ENCODE data around the gene MAFF.

The MAFF gene

GRCh38 chr22:38246046-38246658 lies 44.4 kb downstream of the MAFF start:
- no peaks in the 10 kb centered on the region for H3K9me3 ChIP-seq (ENCODE audit: insufficient read depth, low read length, severe bottlenecking)
- H3K9ac ChIP-seq (ENCODE audit: low read depth, low read length), result no peak overlapping the region
- no peak overlapping the region for H3K4me2 ChIP-seq (ENCODE audit: insufficient read depth, low read length)
- no peak for DNase-seq
- 0 out of 2 replicates have a peak, but pooled peaks cover 2% of the 10 kb centered on the region for H3K79me2 ChIP-seq (ENCODE audit: insufficient read depth, low read length)
- no peak for ATAC-seq (ENCODE audit: insufficient read depth, low read depth)
- no peaks in the 10 kb centered on the region for H3K4me1 ChIP-seq (ENCODE audit: insufficient read depth, low read length)
- no peak overlapping the region for H3K4me3 ChIP-seq (ENCODE audit: low read depth in 1 of 2, low read length in 2 of 2)
- H3K27ac ChIP-seq (ENCODE audit: low read length), result no peak overlapping the region
- H2AFZ ChIP-seq (ENCODE audit: low read depth, low read length), result no peak overlapping the region
- no peaks in the 10 kb centered on the region for H4K20me1 ChIP-seq (ENCODE audit: insufficient read depth, low read length)
- no peaks in the 10 kb centered on the region for H3K27me3 ChIP-seq (ENCODE audit: insufficient read depth, low read length, poor library complexity)
- peaks cover 31% of the 10 kb centered on the region for H3K36me3 ChIP-seq (ENCODE audit: insufficient read depth, low read length)
- TF ChIP-seq CTCF (IDR thresholded peaks at IDR 0.05; ENCODE audit: borderline replicate concordance, extremely low read depth, low read length, poor library complexity, severe bottlenecking), result no peak
- TF ChIP-seq EZH2 (IDR thresholded peaks at IDR 0.05; ENCODE audit: borderline replicate concordance, low read depth, low read length, severe bottlenecking), result no peak

- DNase-seq (no peak), ATAC-seq (ENCODE audit: insufficient read depth, low read depth) (no peak)
- Histone ChIP-seq H3K27me3 (ENCODE audit: insufficient read depth, low read length, poor library complexity) (no peaks in the 10 kb centered on the region), H3K4me3 (ENCODE audit: low read depth in 1 of 2, low read length in 2 of 2) (no peak overlapping the region), H3K27ac (ENCODE audit: low read length) (no peak overlapping the region), H3K9me3 (ENCODE audit: insufficient read depth, low read length, severe bottlenecking) (no peaks in the 10 kb centered on the region), H4K20me1 (ENCODE audit: insufficient read depth, low read length) (no peaks in the 10 kb centered on the region), H3K36me3 (ENCODE audit: insufficient read depth, low read length) (peaks cover 31% of the 10 kb centered on the region), H2AFZ (ENCODE audit: low read depth, low read length) (no peak overlapping the region), H3K9ac (ENCODE audit: low read depth, low read length) (no peak overlapping the region), H3K4me1 (ENCODE audit: insufficient read depth, low read length) (no peaks in the 10 kb centered on the region), H3K79me2 (ENCODE audit: insufficient read depth, low read length) (0 out of 2 replicates have a peak, but pooled peaks cover 2% of the 10 kb centered on the region), H3K4me2 (ENCODE audit: insufficient read depth, low read length) (no peak overlapping the region)
- TF ChIP-seq EZH2 (IDR thresholded peaks at IDR 0.05; ENCODE audit: borderline replicate concordance, low read depth, low read length, severe bottlenecking), result no peak
- TF ChIP-seq CTCF (IDR thresholded peaks at IDR 0.05; ENCODE audit: borderline replicate concordance, extremely low read depth, low read length, poor library complexity, severe bottlenecking), result no peak
These were observed 44.9 kb downstream of the MAFF start for GRCh38 chr22:38246692-38247091.

DNA sequence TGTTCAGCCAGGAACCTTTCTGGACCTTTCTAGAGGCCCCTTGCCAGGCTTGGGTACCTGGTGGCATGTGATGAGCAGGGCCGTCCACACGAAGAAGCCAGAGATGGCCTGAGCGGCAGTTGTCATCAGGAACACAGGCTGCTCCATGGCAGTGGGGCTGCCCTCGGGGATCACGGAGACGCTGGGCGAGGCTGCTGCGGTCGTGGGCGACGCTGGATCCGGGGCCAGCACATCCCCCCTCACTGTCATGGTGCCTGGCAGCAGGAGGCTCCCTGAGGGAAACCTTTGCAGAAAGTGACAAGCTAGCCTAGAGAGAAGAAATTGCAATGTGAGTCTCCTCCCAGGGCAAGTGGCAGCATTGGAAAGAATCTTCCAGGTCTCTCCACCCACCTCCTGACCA lies 45.9 kb downstream of the MAFF start:
- Histone ChIP-seq H4K20me1 (ENCODE audit: insufficient read depth, low read length) (peaks cover 4% of the 10 kb centered on the region; the same call in 1 of the 2 replicates), H3K9ac (ENCODE audit: low read depth, low read length) (no peak overlapping the region), H2AFZ (ENCODE audit: low read depth, low read length) (no peak overlapping the region), H3K27ac (ENCODE audit: low read length) (no peak overlapping the region), H3K4me3 (ENCODE audit: low read depth in 1 of 2, low read length in 2 of 2) (no peak overlapping the region), H3K4me2 (ENCODE audit: insufficient read depth, low read length) (no peak overlapping the region), H3K4me1 (ENCODE audit: insufficient read depth, low read length) (no peaks in the 10 kb centered on the region), H3K9me3 (ENCODE audit: insufficient read depth, low read length, severe bottlenecking) (no peaks in the 10 kb centered on the region), H3K27me3 (ENCODE audit: insufficient read depth, low read length, poor library complexity) (no peaks in the 10 kb centered on the region), H3K79me2 (ENCODE audit: insufficient read depth, low read length) (peaks cover 6% of the 10 kb centered on the region; the same call in 1 of the 2 replicates), H3K36me3 (ENCODE audit: insufficient read depth, low read length) (peaks cover 31% of the 10 kb centered on the region)
- DNase-seq, result no peak
- TF ChIP-seq EZH2 (IDR thresholded peaks at IDR 0.05; ENCODE audit: borderline replicate concordance, low read depth, low read length, severe bottlenecking) (no peak), CTCF (IDR thresholded peaks at IDR 0.05; ENCODE audit: borderline replicate concordance, extremely low read depth, low read length, poor library complexity, severe bottlenecking) (no peak)
- ATAC-seq (ENCODE audit: insufficient read depth, low read depth), result no peak
